ENCODE data around the gene RREB1.

- TF ChIP-seq CTCF (IDR thresholded peaks at IDR 0.05) (no peak), POLR2A (IDR thresholded peaks at IDR 0.05) (no peak)
Observed at GRCh38 chr6:7112741-7113313, 5.1 kb downstream of the RREB1 start.

Data from lower leg skin (tissue), 3 donors.